CD1c-positive myeloid dendritic cell (primary cell): ENCODE measurements around the gene VPS26B.
"Not testable (repeated sequence)": the region's sequence is repeated elsewhere in the genome, so short reads cannot be mapped to it uniquely, and the experiment has no call there.

Source experiments
- DNase-seq: peaks from one replicate; pipeline ENCODE4 v3.0.0-alpha.2; 2016; ENCODE audit errors: extremely low spot score

VPS26B gene

DNA sequence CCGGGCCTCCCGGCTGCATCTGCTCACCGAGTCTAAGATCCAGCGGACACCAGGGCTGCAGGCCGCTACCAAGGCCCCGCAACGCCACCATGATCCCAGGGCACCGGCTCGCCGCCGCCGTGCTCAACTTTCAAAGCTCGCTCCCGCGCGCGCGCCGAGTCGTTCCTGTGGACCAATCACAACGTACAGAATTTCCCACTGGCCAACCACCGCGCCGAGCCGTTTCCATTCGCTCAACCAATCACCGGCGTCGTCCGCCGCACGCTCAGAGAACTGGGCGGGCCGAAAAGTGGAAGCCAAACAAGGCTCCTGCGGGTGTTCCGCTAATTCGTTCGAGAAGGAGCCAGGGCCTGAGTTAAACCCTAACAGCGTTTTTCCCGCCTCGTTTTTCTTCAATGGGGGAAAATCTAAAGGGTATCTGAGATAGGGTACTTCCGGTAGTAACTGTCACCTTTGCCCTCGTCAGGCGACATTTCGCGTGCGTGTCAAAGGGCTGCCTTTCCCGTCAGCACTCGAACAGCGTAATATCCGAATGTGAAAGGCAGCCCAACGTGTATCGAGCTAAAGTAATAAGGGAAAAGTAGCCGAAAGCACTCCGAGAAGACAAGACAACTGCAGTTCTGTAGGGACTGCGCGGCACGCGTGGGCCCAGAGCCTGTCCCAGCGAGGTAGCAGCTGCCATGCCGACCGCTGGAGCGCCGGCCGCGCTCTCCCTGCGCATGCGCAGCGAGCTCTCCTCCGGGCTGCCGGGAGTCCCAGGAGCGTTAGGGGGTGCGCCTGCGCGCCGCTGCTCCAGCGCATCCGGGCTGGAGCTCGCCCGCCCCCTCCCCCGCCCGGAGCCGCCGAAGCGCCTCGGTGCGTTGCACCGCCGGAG is at the start of gene VPS26B, which contains the start of gene NCAPD3:
VPS26B (plus strand) TSS at position 836 of the 874 bp plus-strand sequence. CDS start 452 bp downstream, outside the sequence.
NCAPD3 (minus strand) TSS at position 132 of the 874 bp plus-strand sequence; CDS start at position 91, 41 bp downstream.
- DNase-seq: peak; percentile 99

DNA sequence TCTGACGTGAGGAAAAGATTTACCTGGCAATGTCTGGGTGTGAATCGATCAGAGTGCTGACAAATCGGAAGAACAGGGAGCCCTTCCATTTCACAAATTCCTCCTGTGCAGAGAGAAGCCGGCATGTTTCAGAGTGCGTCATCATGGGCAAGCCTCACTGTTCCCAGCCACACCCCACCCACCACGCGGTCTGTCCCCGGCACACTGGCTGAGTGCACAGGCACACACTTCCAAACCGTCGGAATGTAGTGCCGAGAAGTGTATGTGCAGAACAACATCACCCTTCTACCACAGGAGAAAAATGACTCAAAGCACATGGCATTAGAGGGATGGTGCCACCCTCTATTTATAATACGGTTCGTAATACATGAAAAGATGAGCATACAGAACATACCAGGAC is 48.2 kb upstream of the VPS26B start:
- no peak for DNase-seq

DNA sequence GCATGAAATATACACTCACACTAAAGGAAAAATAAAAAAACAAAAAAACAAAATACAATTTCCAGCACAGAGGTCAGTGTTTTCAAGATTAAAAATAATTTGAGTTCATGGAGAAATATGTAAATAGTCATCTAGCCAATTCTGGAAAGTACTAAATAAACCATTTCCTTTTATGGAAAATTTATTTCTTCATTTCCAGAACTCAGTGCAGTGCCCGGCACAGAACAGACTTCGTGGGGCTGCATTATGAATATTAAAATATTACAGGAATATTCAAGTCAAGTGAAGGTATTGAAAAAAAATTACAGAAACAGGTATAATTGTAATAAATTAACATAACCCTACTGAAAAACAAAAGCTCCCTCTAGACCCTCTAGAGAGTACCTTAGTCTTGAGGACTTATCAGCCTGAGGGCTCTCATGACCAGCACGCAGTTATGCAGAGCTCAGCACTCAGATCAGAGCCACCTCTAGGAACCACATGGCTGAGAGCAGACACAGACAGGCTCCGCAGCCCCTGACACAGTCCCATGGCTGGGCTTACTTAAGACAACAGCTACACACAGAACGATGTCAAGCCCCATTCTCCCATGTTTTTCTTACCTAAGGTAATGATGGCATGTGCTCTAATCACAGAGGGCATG is 46.3 kb upstream of the VPS26B start:
- DNase-seq: no peak

DNA sequence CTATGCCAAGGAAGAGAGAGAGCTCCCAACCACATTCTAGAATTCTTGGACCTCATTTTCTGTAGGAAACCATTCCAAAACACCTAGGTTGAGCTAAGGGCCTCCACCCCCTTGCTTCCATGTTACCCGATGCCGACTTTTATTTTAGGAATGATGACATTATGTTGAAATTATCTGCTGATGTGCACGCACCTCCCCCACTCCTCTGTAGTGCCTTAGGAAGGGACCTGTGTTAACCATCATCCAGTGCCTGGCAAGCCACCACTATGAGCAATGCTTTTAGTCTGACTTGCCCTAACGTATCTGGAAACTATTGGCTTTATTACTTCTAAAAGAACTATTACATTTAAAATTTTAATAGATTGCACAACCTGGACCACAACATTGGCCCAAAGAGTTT is 42.8 kb upstream of the VPS26B start:
- DNase-seq: no peak

DNA sequence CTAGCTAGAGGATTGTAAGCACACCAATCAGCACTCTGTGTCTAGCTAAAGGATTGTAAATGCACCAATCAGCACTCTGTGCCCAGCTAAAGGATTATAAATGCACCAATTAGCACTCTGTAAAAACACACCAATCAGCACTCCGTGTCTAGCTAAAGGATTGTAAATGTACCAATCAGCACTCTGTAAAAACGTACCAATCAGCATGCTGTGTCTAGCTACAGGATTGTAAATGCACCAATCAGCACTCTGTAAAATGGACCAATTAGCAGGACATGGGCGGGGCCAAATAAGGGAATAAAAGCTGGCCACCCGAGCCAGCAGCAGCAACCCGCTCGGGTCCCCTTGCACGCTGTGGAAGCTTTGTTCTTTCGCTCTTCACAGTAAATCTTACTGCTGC is 36.4 kb upstream of the VPS26B start:
- DNase-seq: not testable (repeated sequence)

DNA sequence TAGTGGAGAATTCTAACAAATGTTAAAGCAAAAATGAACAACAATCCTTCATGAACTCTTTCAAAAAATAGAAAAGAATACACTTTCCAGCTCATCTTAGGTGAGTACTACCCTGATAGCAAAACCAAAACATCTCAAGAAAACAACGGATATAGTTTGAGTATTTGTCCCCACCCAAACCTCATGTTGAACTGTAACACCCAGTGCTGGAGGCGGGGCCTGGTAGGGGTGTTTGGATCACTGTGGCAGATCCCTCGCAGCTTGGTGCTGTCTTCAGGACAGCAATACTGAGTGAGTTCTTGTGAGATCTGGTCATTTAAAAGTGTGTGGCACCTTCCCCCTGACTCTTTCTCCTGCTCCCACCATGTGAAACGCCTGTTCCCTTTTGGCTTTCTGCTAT is 27.7 kb upstream of the VPS26B start:
- no peak for DNase-seq

DNA sequence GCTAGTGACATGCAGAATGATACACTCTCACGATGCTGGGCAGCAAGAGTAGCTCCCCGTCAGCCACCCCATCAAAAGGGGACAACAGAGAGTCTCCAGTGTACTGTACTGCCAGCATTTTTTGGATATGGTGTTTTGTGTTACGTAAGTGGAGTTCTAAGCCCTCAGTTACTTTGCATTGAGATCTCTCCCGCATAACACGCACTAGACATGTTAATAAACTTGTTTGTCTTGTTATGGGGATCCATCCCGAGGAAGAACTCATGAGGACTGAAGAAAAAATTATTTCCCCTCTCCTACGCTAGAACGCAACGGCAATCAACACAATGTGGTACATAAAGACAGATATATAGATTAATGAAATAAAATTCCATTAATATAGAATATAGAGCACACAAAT is 24.9 kb upstream of the VPS26B start:
- DNase-seq: no peak

DNA sequence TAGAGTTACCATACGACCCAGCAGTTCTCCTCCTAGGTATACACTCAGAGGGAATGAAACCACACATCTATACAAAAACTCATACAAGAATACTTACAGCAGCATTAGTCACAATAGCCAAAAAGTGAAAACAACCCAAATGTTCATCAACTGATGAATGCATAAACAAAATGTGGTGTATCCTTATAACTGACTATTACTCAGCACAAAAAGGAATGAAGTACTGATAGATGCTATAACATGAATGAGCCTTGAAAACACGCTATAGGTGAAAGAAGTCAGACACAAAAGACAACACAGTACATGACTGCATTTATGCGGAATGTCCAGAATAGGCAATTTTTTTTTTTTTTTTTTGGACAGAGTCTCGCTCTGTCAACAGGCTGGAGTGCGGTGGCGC is 23.8 kb upstream of the VPS26B start:
- no peak for DNase-seq

DNA sequence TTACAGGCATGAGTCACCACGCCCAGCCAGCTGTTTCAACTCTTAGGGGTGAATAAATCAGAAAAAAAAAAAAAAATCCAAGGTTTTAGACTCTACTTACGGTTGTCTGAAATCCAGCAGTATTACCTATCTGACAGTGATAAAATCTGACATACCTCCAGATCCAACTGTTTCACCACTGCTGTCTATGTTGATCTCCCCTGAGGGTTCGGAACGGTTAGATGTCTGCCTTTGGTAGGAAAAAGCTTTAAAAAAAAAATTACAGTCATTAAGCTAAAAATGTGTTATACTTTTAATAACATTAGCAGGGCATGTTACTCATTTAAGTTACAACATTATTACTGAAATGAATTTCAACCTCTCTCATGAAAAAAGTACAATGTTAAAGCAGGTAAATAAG is 21.8 kb upstream of the VPS26B start:
- DNase-seq: no peak

DNA sequence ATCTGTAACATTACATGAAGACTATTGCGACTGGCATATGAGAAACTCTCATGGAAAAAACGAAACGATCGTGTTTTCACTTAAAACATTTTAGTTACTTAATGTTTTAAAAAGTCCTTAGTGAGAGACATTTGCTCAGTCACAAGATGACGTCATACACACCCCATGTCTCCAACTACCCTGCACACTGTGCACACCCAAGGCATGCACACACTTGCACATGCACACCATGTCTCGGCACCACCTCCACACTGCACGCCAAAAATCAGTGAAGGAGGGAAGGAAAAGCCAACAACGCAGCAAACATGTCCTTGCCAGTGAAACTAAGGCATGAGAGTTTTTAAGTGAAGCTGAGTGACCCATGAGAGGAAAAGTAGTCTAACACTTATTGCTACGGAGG is 18.7 kb upstream of the VPS26B start:
- DNase-seq: no peak

DNA sequence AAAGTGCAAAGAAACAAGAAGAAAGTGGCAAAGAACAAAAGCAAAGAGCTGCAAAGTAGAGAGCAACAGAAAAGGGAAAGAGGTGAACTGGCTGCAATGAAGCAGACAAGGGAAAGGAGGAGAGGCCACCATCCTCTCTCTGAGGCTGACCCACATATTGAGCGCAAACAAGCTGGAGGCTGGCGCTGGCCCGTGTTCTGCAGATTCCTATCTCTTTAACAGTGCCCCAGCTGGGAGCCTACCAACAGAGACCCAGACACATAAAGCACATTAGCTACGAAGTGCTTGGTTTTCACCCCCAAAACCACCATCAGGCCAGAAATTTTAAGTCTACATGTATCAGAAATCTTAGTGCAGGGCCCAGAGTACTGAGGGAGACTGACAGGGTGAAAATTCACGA is 18.3 kb upstream of the VPS26B start:
- DNase-seq: no peak

DNA sequence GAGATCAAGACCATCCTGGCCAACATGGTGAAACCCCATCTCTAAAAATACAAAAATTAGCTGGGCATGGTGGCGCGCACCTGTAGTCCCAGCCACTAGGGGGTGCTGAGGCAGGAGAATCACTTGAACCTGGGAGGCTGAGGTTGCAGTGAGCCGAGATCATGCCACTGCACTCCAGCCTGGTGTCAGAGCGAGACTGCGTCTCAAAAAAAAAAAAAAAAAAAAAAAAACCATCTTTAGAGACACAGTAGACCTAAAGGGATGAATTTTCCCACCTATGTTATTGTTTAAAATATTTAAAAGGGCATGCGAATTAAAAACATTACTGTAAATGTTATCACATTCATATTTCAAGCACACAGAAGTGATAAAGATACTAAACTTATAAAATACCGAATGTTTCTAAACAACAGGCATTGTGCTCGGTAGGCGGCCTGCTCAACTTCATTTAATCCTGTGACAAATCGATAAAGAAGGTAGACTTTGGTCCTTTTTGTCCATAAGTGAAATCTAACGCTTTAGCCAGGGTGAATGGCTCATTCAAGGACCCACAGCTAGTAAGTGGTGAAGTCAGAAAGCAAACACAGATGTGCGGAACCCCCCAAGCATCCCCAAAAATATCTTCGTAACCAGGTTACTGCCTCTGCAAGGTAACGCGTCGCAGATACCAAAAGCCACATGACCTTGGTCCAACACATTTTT is 16.8 kb upstream of the VPS26B start:
- DNase-seq: peak; percentile 38

DNA sequence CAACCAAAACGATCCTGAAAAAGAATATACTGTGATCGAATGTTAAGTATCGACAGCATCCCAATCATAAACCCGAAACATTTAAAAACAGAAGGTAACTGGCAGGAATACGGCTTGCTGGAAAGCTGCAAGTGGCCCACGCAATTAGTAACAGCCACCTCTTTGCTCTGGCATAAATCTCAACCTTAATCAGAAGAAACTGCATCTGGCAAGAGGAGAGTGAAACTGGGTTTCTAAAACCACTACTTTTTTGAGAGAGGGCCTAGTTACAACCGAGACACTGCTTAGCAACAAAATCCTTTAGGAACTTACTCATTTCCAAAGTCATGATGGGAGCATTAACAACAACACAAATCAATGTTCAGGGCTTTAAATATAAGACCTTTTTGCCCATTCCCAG is 8.6 kb upstream of the VPS26B start:
- DNase-seq: no peak

DNA sequence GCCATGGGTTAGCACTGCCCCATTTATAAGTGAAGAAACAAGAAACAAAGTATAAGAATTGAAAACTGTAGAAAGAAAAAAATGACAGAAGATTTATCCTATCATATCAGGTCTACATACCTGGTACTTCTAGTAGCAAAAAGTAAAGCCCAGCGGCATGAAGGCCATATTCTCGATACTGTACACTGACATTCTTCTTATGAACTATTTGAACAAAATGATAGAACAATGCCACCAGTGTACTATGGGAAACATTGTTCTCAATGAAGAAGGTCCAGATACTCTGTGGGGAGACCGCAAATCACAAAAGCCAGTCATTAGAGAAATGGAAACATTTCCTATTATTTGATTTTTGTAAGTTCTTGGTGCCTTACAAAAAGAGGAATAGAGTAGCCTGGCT is 7.7 kb upstream of the VPS26B start:
- DNase-seq: no peak

DNA sequence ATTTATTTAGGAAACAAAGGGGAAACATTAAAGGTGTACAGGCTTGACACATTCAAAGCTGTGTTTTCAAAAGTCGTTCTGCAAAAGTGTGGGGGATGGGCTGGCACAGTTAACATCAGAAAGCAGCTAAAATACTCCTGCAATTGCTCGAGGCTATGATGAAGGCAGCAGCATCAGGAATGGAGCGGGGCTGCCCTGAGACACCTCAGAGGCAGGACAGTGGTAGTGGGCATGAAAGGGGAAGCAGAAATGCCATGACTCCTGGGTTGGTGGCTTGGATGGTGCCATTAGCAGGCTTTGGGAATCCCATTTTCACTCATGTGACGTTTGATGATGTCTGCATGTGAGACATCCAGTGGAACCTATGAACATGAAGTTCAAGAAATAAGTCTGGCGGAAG is 1.4 kb upstream of the VPS26B start:
- DNase-seq: peak; percentile 35

DNA sequence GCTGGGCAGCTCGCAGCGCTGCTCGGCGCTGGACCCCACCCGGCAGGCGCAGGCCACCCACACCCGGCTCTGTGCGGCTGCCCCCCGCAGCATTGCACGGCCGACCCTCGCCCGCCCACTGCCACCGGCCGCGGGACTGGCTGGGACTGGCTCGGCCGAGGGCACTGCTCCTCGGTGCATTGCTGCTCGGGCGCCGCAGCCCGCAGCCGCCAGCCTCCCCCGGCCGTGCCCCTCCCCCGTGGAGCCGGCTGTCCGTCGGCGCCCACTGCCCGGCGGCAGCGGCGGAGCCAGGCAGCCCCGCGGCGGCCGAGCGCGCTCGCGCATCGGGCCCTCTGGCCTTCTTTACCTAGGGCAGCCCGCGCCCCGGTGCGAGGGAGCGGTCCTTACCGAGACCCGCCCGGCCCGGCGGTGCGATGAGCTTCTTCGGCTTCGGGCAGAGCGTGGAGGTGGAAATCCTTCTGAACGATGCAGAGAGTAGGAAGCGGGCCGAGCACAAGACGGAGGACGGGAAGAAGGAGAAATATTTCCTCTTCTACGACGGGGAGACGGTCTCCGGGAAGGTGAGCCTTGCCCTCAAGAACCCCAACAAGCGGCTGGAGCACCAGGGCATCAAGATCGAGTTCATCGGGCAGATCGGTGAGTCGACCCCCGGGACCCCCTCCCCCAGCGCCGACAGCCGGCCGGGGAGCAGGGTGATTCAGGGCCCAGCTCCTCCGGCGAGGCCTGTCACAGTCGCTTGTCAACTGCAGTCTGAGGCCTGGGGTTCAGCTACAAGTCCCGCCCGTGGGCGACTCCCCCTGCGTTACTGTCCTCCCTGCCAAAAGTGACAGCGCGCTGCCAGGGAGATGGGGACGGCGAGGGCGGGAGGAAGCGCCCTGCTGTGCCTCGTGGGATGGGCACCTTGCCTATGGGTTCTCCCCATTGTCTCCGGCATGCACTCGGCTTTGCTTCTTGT is 516 bp downstream of the VPS26B start:
- peak; percentile 67 for DNase-seq

DNA sequence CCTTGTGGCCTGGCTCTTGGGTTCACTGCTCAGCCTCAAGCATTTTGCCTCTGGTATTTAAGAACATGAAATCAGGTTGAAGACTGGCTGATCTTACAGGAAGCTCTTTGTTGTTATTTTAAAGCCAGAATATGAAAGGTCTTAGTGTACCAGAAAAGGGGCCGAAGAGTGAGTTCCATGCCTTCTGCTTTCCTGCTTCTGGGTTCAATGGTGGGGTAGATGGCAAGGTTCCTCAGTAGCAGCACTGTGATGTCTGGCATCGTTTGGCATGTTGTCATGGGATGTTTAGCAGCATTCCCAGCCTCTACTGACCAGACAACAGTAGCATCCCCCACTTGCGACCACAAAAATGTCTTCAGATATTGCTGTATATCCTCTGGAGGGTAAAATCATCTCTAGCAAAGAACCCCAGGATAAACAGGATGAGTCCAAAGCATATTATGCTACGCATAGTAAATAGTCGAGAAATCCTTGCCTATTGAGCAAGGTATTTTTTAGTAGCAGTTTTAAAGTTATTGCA is 2.4 kb downstream of the VPS26B start:
- DNase-seq: no peak

DNA sequence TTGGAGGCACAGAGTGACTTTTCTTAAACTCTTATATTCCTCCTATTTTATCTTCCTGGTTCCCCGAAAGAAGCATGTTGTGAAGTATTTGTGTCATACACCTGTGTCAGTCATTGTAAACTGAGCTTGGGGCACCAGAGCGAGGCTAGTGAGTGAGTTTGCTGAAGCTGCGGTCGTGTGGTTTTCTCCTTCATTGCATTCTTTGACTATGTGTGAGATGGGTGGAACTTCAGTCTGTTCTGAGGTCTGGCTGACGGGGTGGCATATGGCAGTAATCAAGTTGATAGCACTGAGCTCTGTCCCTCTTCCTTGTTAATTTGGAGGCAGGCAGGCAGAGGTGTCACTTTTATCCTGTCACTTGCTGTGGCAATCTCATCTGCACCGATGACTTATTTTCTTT is 4.2 kb downstream of the VPS26B start:
- peak; percentile 19 for DNase-seq

DNA sequence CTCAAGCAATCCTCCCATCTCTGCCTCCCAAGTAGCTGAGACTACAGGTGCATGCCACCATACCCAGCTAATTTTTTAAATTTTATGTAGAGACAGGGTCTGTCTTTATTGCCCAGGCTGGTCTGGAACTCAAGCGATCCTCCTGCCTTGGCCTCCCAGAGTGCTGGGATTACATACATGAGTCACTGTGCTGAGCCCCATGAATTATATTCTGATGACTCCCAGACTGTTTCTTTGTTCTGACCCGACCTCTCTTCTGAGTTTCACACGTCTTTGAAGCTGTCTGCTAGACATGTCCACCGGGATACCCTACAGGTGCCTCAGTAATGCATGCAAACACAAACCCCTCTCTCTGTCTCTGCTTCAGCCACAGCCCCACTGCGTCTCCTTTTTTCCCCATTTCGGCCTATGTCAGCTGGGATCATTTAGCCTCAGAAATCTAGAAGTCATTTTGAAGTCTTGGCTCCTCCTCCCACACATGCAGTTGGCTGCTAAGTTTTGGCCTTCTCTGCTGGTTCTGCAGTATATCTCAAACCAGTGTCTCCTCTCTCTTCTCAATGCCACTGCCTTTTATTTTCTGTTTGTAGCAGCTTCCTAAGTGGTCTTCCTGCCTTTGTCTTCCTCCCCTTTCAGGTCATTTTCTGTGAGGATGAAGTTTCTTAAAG is 4.8 kb downstream of the VPS26B start:
- no peak for DNase-seq

DNA sequence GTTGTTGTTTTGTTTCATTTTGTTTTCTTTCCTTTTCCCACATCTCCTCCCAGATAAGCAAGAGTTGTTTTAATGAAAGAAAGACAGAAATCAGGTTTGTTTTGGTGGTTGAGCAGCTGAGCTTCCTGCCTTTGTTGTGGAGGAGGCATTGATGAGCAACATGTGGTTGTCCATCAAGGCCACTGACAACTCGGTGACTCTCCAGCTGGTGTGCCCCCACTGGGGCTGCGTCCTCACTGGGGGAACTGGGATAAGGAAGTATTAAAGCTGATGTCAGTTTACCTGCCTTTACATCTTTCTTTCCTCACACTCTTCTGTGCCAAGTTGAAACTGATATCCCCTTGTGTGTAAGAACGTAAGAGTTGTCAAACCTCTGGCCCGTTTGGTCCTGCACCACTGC is 5.9 kb downstream of the VPS26B start:
- no peak for DNase-seq
